Pulmonary artery endothelial cell (primary cell): ENCODE data around the gene NRAP. TPM values are rescaled to one million over a fixed set of nuclear protein-coding genes. Genes with fewer than 3 reads are reported as not detected.

ENCODE experiments used
- DNase-seq: peaks from one replicate; pipeline ENCODE4 v3.0.0-alpha.2; 2011; ENCODE audit warnings: low read depth, low spot score
- total RNA-seq: library from RNA; depleted of rRNA; stranded (reverse); fragments of >200 nt; gene quantifications from 2 replicates; pipeline ENCODE4 v1.2.3, GENCODE V29; 2014

The NRAP gene
- total RNA-seq, 1 donor from 2014 or later = not detected

GRCh38 chr10:113563306-113564088 is 100.3 kb downstream of the NRAP start:
- peak; percentile 15 for DNase-seq

DNA sequence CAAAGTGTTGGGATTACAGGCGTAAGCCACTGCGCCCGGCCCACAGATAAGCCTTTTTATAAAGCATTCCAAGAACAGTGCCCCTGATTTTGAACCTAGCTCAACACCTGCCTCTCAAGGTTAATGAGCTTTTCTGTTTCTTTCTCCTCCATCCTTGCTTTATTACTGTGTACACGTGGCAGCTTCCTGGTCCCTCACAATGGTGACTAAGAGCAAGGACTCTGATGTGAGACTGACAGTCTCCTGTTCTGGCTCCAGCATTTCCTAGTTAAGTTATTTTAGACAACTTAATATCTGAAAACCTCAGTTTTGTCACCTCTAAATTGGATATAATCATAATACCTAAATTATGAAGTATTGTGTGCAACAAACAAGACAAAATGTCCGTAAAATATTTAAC is 101.1 kb downstream of the NRAP start:
- DNase-seq = no peak

DNA sequence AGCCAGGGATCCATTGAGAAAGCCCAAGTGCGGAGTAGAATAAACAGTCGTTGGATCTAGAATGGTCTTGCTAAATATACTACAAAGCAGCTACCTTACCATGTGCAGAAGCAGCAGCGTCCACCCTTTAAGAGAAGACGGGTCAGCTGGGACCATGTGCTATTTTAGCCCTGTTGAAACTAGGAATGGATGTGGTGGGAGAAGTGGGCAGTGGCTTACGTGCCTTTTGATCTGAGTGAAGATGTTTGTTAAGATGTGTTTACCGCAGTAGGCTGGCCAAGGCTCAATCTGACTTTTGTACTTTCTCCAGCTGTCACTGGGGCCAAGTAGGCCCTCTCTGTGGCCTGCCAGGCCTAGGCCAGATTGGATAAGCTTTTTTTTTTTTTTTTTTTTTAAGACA is 101.8 kb downstream of the NRAP start:
- no peak for DNase-seq

DNA sequence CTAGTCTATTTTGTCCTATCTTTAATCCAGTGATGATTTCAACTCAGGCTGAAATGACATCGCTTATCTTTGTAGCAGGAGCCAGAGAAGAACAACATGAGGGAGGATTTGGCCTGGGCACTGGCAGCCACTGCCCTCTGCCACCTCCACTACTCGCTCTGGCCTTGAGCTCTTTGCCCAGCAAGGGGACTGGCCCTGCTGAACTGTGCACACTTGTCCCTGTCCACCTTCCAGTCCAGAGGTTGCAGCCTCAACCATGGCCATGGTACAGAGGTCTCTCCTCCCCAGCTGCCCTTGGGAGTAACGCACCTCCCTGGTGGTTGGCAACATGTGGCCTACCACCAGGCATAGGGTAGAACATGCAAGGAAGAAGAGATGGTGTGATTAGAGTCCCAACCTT is 102.6 kb downstream of the NRAP start:
- no peak for DNase-seq

DNA sequence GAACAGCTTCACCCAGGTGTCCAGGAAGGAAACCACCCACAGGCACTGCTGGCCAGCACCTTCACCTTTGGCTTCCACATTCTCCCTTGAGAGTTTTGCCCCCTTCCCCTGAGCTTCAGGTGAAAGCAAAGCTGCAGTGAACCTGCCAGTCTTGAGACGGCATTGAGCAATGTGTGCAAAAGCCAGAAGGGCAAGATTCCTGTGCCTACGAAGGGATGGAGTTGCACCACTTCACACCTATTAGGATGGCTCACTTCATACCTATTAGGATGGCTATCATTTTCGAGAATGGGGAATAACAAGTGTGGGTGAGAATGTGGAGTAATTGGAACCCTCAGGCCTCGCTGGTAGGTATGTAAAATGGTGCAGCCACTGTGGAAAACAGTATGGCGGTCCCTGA is 103.8 kb downstream of the NRAP start:
- no peak for DNase-seq

- no peak for DNase-seq
Measured at GRCh38 chr10:113557903-113558321, 105.9 kb downstream of the NRAP start.

GRCh38 chr10:113557424-113557862 is 106.4 kb downstream of the NRAP start:
- peak; percentile 57 for DNase-seq

GRCh38 chr10:113555751-113556150 is 108.1 kb downstream of the NRAP start:
- no peak for DNase-seq

GRCh38 chr10:113555245-113555644 is 108.6 kb downstream of the NRAP start:
- DNase-seq = no peak

- peak; percentile 57 for DNase-seq
Measured at GRCh38 chr10:113554214-113554613, 109.6 kb downstream of the NRAP start.

DNA sequence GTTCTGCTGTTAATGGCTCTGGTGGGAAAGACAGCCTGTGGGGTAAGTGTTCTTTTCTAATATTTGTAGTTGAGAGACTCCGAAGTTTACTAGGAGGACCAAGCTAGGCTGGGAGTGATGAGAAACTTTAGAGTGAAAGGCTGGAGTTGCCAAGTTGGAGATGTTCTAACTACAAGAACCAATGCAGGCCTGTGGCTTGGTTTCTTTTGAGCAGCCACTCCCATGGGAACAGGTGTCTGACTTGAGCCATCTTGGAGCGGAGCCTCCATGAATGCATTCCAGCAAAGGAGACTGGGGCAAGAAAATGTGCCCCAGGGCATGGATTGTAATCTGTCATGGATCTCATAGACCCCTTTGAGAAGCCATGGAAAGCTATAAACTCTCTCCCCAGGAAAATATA is 110.7 kb downstream of the NRAP start:
- no peak for DNase-seq

DNA sequence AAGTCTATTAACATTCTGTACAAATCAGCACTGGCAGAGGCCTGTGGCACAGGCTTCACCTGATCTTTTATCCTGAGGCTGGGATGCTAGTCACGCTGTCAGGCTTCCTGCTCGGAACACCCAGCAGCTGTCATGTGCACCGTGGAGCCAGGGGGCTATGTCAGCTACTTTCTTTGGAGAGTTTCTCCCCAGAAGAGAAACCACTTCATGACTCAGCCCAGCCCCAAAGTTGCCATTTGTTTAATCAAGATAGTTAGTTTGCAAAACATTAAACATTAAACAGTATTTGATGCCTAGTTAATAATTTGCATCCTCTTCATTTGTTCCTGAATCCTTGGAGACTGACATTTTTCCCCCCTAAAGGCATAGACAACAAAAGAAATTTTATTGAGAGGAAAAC is 111.1 kb downstream of the NRAP start, which contains the start of gene HABP2:
Gene HABP2, plus strand, starts transcription at position 353 of the 400 bp plus-strand sequence. CDS start 69 bp downstream, outside the sequence.
- DNase-seq = no peak

GRCh38 chr10:113552014-113552413 is 111.8 kb downstream of the NRAP start:
- DNase-seq = no peak

- DNase-seq = peak; percentile 82
Measured at GRCh38 chr10:113550365-113550764, 113.5 kb downstream of the NRAP start.

- DNase-seq = no peak
Measured at GRCh38 chr10:113549856-113550255, 114.0 kb downstream of the NRAP start.

DNA sequence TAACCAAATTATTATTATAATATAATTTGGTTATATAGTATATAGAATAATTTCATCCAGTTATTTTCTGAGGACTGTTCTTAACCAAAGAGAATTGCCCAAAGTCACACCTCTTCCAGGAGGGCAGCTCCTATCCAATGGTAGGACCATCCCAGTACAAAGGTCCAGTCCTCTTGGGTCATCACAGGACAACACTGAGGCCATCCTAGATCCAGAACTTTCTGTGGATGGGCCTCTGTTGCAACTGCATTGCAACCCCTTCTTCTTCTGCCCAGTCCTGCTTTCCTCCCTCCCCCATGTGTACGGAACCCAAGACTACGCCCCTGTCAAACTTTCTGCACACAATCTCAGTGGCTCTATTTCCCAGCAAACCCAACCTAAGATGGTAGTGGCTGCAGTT is 116.4 kb downstream of the NRAP start:
- no peak for DNase-seq

DNA sequence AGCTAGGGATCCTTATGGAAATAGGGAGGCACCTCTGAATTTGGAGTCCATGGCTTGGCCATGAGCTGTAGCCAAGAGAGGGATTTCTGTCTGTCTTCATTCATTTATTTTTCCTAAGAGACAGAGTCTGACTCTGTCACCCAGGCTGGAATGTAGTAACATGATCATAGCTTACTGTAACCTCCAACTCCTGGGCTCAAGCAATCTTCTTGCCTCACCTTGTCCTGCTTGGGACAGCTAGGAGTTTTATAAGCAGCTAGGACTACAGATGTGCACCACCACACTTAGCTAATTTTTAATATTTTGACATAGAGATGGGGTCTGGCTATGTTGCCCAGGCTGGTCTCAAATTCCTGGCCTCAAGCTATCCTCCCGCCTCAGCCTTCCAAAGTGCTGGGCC is 119.4 kb downstream of the NRAP start:
- DNase-seq = no peak

DNA sequence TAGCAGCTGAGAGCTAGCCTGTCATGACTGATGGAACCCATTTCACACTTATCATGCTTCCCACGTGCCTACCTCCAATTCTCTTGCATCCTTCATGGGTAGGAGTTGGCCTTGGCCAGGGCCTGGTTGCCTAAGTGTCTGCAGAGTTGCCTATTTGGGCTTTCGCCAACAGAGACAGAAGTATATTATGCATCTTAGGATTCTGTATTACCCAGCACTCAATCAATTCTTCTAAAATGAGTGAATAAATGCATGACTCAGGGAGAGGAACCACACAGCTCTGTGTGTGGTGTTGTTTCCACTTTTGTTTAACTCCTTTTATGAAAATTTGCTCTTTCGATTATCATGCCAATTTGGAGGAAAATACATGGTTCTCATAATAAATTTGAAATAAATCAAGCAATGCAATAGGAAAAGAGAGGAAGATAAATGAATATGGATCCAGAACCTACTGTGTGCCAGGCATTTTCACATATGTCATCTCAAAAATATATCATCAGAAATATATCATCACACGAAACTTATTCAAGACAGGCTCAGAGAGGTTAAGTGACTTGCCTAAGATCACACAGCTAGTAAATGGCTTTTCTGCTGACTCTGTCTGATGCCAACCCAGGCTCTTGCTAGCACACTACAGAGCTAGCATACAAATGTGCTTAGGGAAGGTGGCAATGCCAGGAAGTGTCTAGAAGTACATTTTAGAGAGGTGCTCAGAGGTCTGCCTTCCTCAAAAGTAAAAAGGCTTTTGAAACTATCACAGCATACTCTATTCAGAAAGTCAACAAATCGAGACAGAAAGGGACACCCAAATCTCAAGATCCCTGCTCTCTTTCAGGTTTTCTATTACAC is 120.5 kb downstream of the NRAP start:
- DNase-seq = no peak

DNA sequence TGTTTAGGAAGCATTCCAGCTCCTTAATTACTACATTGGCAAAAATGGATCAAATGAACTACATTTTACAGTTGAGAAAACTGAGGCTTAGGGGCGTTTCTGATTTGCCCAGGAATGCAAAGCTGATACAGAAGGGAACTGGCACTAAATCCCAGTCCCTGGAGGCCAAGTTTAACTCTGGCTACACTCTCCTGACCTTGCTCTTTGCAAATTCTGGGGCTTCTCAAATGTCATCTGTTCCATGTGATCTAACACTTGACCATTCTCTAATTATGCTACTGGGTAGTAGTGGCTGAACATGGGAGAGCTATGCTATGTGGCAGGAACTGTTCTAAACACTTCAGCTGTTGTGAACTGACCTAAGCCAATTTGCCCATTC is 122.3 kb downstream of the NRAP start:
- no peak for DNase-seq

GRCh38 chr10:113540845-113541548 is 122.8 kb downstream of the NRAP start:
- no peak for DNase-seq

DNA sequence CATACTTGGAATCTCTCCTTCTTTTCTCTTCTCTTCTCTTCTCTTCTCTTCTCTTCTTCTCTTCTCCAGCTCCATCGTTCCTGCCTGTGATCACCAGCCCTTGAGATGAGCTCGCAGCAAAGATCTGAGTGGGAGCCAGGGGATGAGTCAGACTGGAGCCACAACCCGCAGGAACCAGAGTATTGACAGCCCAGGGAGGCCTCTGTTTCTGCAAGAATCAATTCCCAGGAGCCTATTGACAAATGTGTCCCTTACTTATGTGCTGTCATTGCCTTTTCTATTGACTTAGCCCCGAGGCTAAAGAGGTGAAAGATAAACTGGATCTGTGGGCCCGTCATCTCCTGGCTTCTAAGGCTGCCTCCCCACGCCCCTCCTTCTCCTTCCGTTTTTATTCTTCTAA is 124.1 kb downstream of the NRAP start:
- no peak for DNase-seq
